ENCODE measurements around the gene ATP1A4.

The ATP1A4 gene

GRCh38 chr1:160207118-160207650 lies 55.8 kb downstream of the ATP1A4 start:
- 100% methylated on average over 4 of the region's 4 CpGs for WGBS (ENCODE audit: insufficient coverage)
- CTCF ChIA-PET = interaction anchor here (1.1 to 13.9 kb wide), 5 partner anchors 9 to 99 kb away, joined by 3 to 95 read pairs (median 7); partner anchors contain the start of gene CASQ1
- H3K9me3 ChIP-seq (ENCODE audit: control extremely low read depth in 1 of 5, control insufficient read depth in 4 of 5, insufficient read depth in 2 of 5, low read depth in 1 of 5, low read length in 4 of 5) = no peaks in the 10 kb centered on the region
- peaks cover 5 to 49% (median 22%) of the 10 kb centered on the region in 4 experiments for H3K36me3 ChIP-seq (ENCODE audit: control insufficient read depth in 4 of 4, insufficient read depth in 4 of 4, low read length in 3 of 4)
- H3K27me3 ChIP-seq (replicated peaks in 2 of 5; ENCODE audit: control insufficient read depth in 4 of 5, insufficient read depth in 5 of 5, low read length in 4 of 5) = no peaks in the 10 kb centered on the region
- DNase-seq = no peak
- H3K4me1 ChIP-seq (ENCODE audit: control extremely low read depth in 1 of 4, control insufficient read depth in 4 of 4, insufficient read depth in 4 of 4, low read length in 3 of 4) = peaks cover 7 to 27% (median 24%) of the 10 kb centered on the region in 4 experiments
- POLR2A ChIA-PET = no interaction called here
- H3K4me3 ChIP-seq (ENCODE audit: control insufficient read depth in 1 of 7, extremely low read depth in 1 of 7, insufficient read depth in 4 of 7, low read depth in 2 of 7, low read length in 6 of 7) = no peak overlapping the region
- H3K27ac ChIP-seq (ENCODE audit: insufficient read depth in 1 of 2, low read depth in 1 of 2, low read length in 2 of 2, poor library complexity in 1 of 2, severe bottlenecking in 2 of 2) = no peak overlapping the region

GRCh38 chr1:160207771-160208556 lies 56.6 kb downstream of the ATP1A4 start:
- WGBS (ENCODE audit: insufficient coverage) = 88% methylated on average over 7 of the region's 9 CpGs
- POLR2A ChIA-PET = no interaction called here
- Histone ChIP-seq H3K27ac (ENCODE audit: insufficient read depth in 1 of 2, low read depth in 1 of 2, low read length in 2 of 2, poor library complexity in 1 of 2, severe bottlenecking in 2 of 2) (no peak overlapping the region), H3K4me3 (ENCODE audit: control insufficient read depth in 1 of 7, extremely low read depth in 1 of 7, insufficient read depth in 4 of 7, low read depth in 2 of 7, low read length in 6 of 7) (no peak overlapping the region), H3K4me1 (ENCODE audit: control extremely low read depth in 1 of 4, control insufficient read depth in 4 of 4, insufficient read depth in 4 of 4, low read length in 3 of 4) (peaks cover 7 to 27% (median 24%) of the 10 kb centered on the region in 4 experiments), H3K9me3 (ENCODE audit: control extremely low read depth in 1 of 5, control insufficient read depth in 4 of 5, insufficient read depth in 2 of 5, low read depth in 1 of 5, low read length in 4 of 5) (no peaks in the 10 kb centered on the region), H3K36me3 (ENCODE audit: control insufficient read depth in 4 of 4, insufficient read depth in 4 of 4, low read length in 3 of 4) (peaks cover 10 to 57% (median 29%) of the 10 kb centered on the region in 4 experiments), H3K27me3 (replicated peaks in 2 of 5; ENCODE audit: control insufficient read depth in 4 of 5, insufficient read depth in 5 of 5, low read length in 4 of 5) (no peaks in the 10 kb centered on the region)
- CTCF ChIA-PET = interaction anchor here (0.8 to 13.9 kb wide), 9 partner anchors 8 to 108 kb away, joined by 3 to 95 read pairs (median 3); partner anchors contain the start of gene CASQ1
- no peak for DNase-seq

- DNase-seq = no peak
- ChIA-PET POLR2A (no interaction called here), CTCF (interaction anchor here (0.7 to 13.9 kb wide), 6 partner anchors 9 to 22 kb away, joined by 3 to 95 read pairs (median 6); partner anchors contain the start of gene CASQ1)
- no peaks in the 10 kb centered on the region for H3K9me3 ChIP-seq (ENCODE audit: control extremely low read depth in 1 of 5, control insufficient read depth in 4 of 5, insufficient read depth in 2 of 5, low read depth in 1 of 5, low read length in 4 of 5)
- H3K4me3 ChIP-seq (ENCODE audit: control insufficient read depth in 1 of 7, extremely low read depth in 1 of 7, insufficient read depth in 4 of 7, low read depth in 2 of 7, low read length in 6 of 7) = no peak overlapping the region
- 86% methylated on average over 1 of the region's 6 CpGs for WGBS (ENCODE audit: insufficient coverage)
- peaks cover 12 to 64% (median 36%) of the 10 kb centered on the region in 4 experiments for H3K36me3 ChIP-seq (ENCODE audit: control insufficient read depth in 4 of 4, insufficient read depth in 4 of 4, low read length in 3 of 4)
- no peak overlapping the region for H3K27ac ChIP-seq (ENCODE audit: insufficient read depth in 1 of 2, low read depth in 1 of 2, low read length in 2 of 2, poor library complexity in 1 of 2, severe bottlenecking in 2 of 2)
- no peaks in the 10 kb centered on the region for H3K27me3 ChIP-seq (replicated peaks in 2 of 5; ENCODE audit: control insufficient read depth in 4 of 5, insufficient read depth in 5 of 5, low read length in 4 of 5)
- H3K4me1 ChIP-seq (ENCODE audit: control extremely low read depth in 1 of 4, control insufficient read depth in 4 of 4, insufficient read depth in 4 of 4, low read length in 3 of 4) = peaks cover 7 to 25% (median 23%) of the 10 kb centered on the region in 4 experiments
Measured at GRCh38 chr1:160208557-160209320, 57.3 kb downstream of the ATP1A4 start.

- ChIA-PET POLR2A (no interaction called here), CTCF (interaction anchor here (0.7 to 13.9 kb wide), 5 partner anchors 10 to 43 kb away, joined by 3 to 95 read pairs (median 10); partner anchors contain the start of gene CASQ1)
- no peaks in the 10 kb centered on the region for H3K9me3 ChIP-seq (ENCODE audit: control extremely low read depth in 1 of 5, control insufficient read depth in 4 of 5, insufficient read depth in 2 of 5, low read depth in 1 of 5, low read length in 4 of 5)
- H3K27ac ChIP-seq (ENCODE audit: insufficient read depth in 1 of 2, low read depth in 1 of 2, low read length in 2 of 2, poor library complexity in 1 of 2, severe bottlenecking in 2 of 2) = no peak overlapping the region
- no peaks in the 10 kb centered on the region for H3K27me3 ChIP-seq (replicated peaks in 2 of 5; ENCODE audit: control insufficient read depth in 4 of 5, insufficient read depth in 5 of 5, low read length in 4 of 5)
- peaks cover 5 to 18% (median 17%) of the 10 kb centered on the region in 4 experiments for H3K4me1 ChIP-seq (ENCODE audit: control extremely low read depth in 1 of 4, control insufficient read depth in 4 of 4, insufficient read depth in 4 of 4, low read length in 3 of 4)
- no peak overlapping the region for H3K4me3 ChIP-seq (ENCODE audit: control insufficient read depth in 1 of 7, extremely low read depth in 1 of 7, insufficient read depth in 4 of 7, low read depth in 2 of 7, low read length in 6 of 7)
- no peak for DNase-seq
- WGBS (ENCODE audit: insufficient coverage) = 98% methylated on average over 5 of the region's 7 CpGs
- peaks cover 13 to 71% (median 41%) of the 10 kb centered on the region in 4 experiments for H3K36me3 ChIP-seq (ENCODE audit: control insufficient read depth in 4 of 4, insufficient read depth in 4 of 4, low read length in 3 of 4)
Measured at GRCh38 chr1:160209321-160210046, 58.1 kb downstream of the ATP1A4 start.

GRCh38 chr1:160210561-160210960 lies 59.2 kb downstream of the ATP1A4 start:
- 100% methylated on average over 1 of the region's 5 CpGs for WGBS (ENCODE audit: insufficient coverage)
- ChIA-PET POLR2A (no interaction called here), CTCF (interaction anchor here (0.8 to 13.9 kb wide), 7 partner anchors 8 to 84 kb away, joined by 3 to 95 read pairs (median 5); partner anchors contain the start of gene CASQ1)
- H3K4me3 ChIP-seq (ENCODE audit: control insufficient read depth in 1 of 7, extremely low read depth in 1 of 7, insufficient read depth in 4 of 7, low read depth in 2 of 7, low read length in 6 of 7) = no peak overlapping the region
- peaks cover 5 to 12% (median 11%) of the 10 kb centered on the region in 4 experiments for H3K4me1 ChIP-seq (ENCODE audit: control extremely low read depth in 1 of 4, control insufficient read depth in 4 of 4, insufficient read depth in 4 of 4, low read length in 3 of 4)
- DNase-seq = no peak
- peak overlapping the region in 1 of 2 experiments; percentile 2 for H3K27ac ChIP-seq (ENCODE audit: insufficient read depth in 1 of 2, low read depth in 1 of 2, low read length in 2 of 2, poor library complexity in 1 of 2, severe bottlenecking in 2 of 2)
- H3K9me3 ChIP-seq (ENCODE audit: control extremely low read depth in 1 of 5, control insufficient read depth in 4 of 5, insufficient read depth in 2 of 5, low read depth in 1 of 5, low read length in 4 of 5) = no peaks in the 10 kb centered on the region
- H3K36me3 ChIP-seq (ENCODE audit: control insufficient read depth in 4 of 4, insufficient read depth in 4 of 4, low read length in 3 of 4) = peaks cover 13 to 82% (median 50%) of the 10 kb centered on the region in 4 experiments
- no peaks in the 10 kb centered on the region for H3K27me3 ChIP-seq (replicated peaks in 2 of 5; ENCODE audit: control insufficient read depth in 4 of 5, insufficient read depth in 5 of 5, low read length in 4 of 5)

GRCh38 chr1:160211046-160211790 lies 59.8 kb downstream of the ATP1A4 start:
- WGBS (ENCODE audit: insufficient coverage) = 98% methylated on average over 5 of the region's 10 CpGs
- H3K4me1 ChIP-seq (ENCODE audit: control extremely low read depth in 1 of 4, control insufficient read depth in 4 of 4, insufficient read depth in 4 of 4, low read length in 3 of 4) = peaks cover under 1 to 6% (median 5%) of the 10 kb centered on the region in 4 experiments
- peak in 2 of 3 donors; percentile 40 to 50 for DNase-seq
- H3K27me3 ChIP-seq (replicated peaks in 2 of 5; ENCODE audit: control insufficient read depth in 4 of 5, insufficient read depth in 5 of 5, low read length in 4 of 5) = no peaks in the 10 kb centered on the region
- H3K27ac ChIP-seq (ENCODE audit: insufficient read depth in 1 of 2, low read depth in 1 of 2, low read length in 2 of 2, poor library complexity in 1 of 2, severe bottlenecking in 2 of 2) = no peak overlapping the region
- peaks cover 15 to 89% (median 56%) of the 10 kb centered on the region in 4 experiments for H3K36me3 ChIP-seq (ENCODE audit: control insufficient read depth in 4 of 4, insufficient read depth in 4 of 4, low read length in 3 of 4)
- ChIA-PET POLR2A (no interaction called here), CTCF (interaction anchor here (0.8 to 13.9 kb wide), 9 partner anchors 8 to 110 kb away, joined by 3 to 95 read pairs (median 5); partner anchors contain the start of gene CASQ1)
- H3K4me3 ChIP-seq (ENCODE audit: control insufficient read depth in 1 of 7, extremely low read depth in 1 of 7, insufficient read depth in 4 of 7, low read depth in 2 of 7, low read length in 6 of 7) = no peak overlapping the region
- H3K9me3 ChIP-seq (ENCODE audit: control extremely low read depth in 1 of 5, control insufficient read depth in 4 of 5, insufficient read depth in 2 of 5, low read depth in 1 of 5, low read length in 4 of 5) = no peaks in the 10 kb centered on the region

All from common myeloid progenitor, CD34-positive (primary cell).